ENCODE measurements around the gene NPFF. TPM values are rescaled to one million over a fixed set of nuclear protein-coding genes. Genes with fewer than 3 reads are reported as not detected.

Gene NPFF
- total RNA-seq, 1 donor = not detected

GRCh38 chr12:53474819-53475218, 32.5 kb downstream of the NPFF start:
- TF ChIP-seq CTCF (IDR thresholded peaks at IDR 0.05; ENCODE audit: extremely low read depth, low read depth, low read length) = no peak
- no peaks in the 10 kb centered on the region for H3K27me3 ChIP-seq (ENCODE audit: insufficient read depth, low read length)
- peak overlapping the region; percentile 65 for H3K27ac ChIP-seq (ENCODE audit: low read depth, low read length)
- H2AFZ ChIP-seq (ENCODE audit: low read length) = no peak overlapping the region
- H4K20me1 ChIP-seq (ENCODE audit: insufficient read depth, low read length) = peaks cover 84% of the 10 kb centered on the region
- peaks cover 83% of the 10 kb centered on the region for H3K79me2 ChIP-seq (ENCODE audit: insufficient read depth, low read length)
- H3K4me1 ChIP-seq (ENCODE audit: insufficient read depth, low read length) = peaks cover 71% of the 10 kb centered on the region
- DNase-seq (ENCODE audit: insufficient read length, low spot score, missing footprints) = no peak
- no peak overlapping the region for H3K4me2 ChIP-seq (ENCODE audit: insufficient read depth, low read length)
- no peaks in the 10 kb centered on the region for H3K9me3 ChIP-seq (ENCODE audit: low read depth, low read length)
- peaks cover 93% of the 10 kb centered on the region for H3K36me3 ChIP-seq (ENCODE audit: insufficient read depth, low read length)
- no peak overlapping the region for H3K4me3 ChIP-seq (ENCODE audit: insufficient read depth, low read length)

GRCh38 chr12:53474077-53474476, 33.2 kb downstream of the NPFF start:
- H3K4me3 ChIP-seq (ENCODE audit: insufficient read depth, low read length) = no peak overlapping the region
- no peaks in the 10 kb centered on the region for H3K9me3 ChIP-seq (ENCODE audit: low read depth, low read length)
- peak overlapping the region; percentile 65 for H3K27ac ChIP-seq (ENCODE audit: low read depth, low read length)
- DNase-seq (ENCODE audit: insufficient read length, low spot score, missing footprints) = no peak
- no peaks in the 10 kb centered on the region for H3K27me3 ChIP-seq (ENCODE audit: insufficient read depth, low read length)
- H3K4me2 ChIP-seq (ENCODE audit: insufficient read depth, low read length) = no peak overlapping the region
- H3K36me3 ChIP-seq (ENCODE audit: insufficient read depth, low read length) = peaks cover 93% of the 10 kb centered on the region
- peaks cover 64% of the 10 kb centered on the region for H3K4me1 ChIP-seq (ENCODE audit: insufficient read depth, low read length)
- H3K79me2 ChIP-seq (ENCODE audit: insufficient read depth, low read length) = peaks cover 87% of the 10 kb centered on the region
- no peak overlapping the region for H2AFZ ChIP-seq (ENCODE audit: low read length)
- TF ChIP-seq CTCF (IDR thresholded peaks at IDR 0.05; ENCODE audit: extremely low read depth, low read depth, low read length) = no peak
- H4K20me1 ChIP-seq (ENCODE audit: insufficient read depth, low read length) = peaks cover 79% of the 10 kb centered on the region

- no peak overlapping the region for H3K27ac ChIP-seq (ENCODE audit: low read depth, low read length)
- no peaks in the 10 kb centered on the region for H3K9me3 ChIP-seq (ENCODE audit: low read depth, low read length)
- DNase-seq (ENCODE audit: insufficient read length, low spot score, missing footprints) = no peak
- no peak overlapping the region for H3K4me2 ChIP-seq (ENCODE audit: insufficient read depth, low read length)
- no peaks in the 10 kb centered on the region for H3K27me3 ChIP-seq (ENCODE audit: insufficient read depth, low read length)
- H3K4me3 ChIP-seq (ENCODE audit: insufficient read depth, low read length) = no peak overlapping the region
- TF ChIP-seq CTCF (IDR thresholded peaks at IDR 0.05; ENCODE audit: extremely low read depth, low read depth, low read length) = no peak
- no peak overlapping the region for H2AFZ ChIP-seq (ENCODE audit: low read length)
- peaks cover 47% of the 10 kb centered on the region for H3K4me1 ChIP-seq (ENCODE audit: insufficient read depth, low read length)
- peaks cover 95% of the 10 kb centered on the region for H3K36me3 ChIP-seq (ENCODE audit: insufficient read depth, low read length)
- H4K20me1 ChIP-seq (ENCODE audit: insufficient read depth, low read length) = peaks cover 68% of the 10 kb centered on the region
- H3K79me2 ChIP-seq (ENCODE audit: insufficient read depth, low read length) = peaks cover 88% of the 10 kb centered on the region
These were observed 35.2 kb downstream of the NPFF start for GRCh38 chr12:53472056-53472582.

GRCh38 chr12:53468282-53468681, 39.0 kb downstream of the NPFF start:
- no peak for DNase-seq (ENCODE audit: insufficient read length, low spot score, missing footprints)
- Histone ChIP-seq H3K9me3 (ENCODE audit: low read depth, low read length) (no peaks in the 10 kb centered on the region), H2AFZ (ENCODE audit: low read length) (no peak overlapping the region), H3K27me3 (ENCODE audit: insufficient read depth, low read length) (no peaks in the 10 kb centered on the region), H4K20me1 (ENCODE audit: insufficient read depth, low read length) (peaks cover 56% of the 10 kb centered on the region), H3K27ac (ENCODE audit: low read depth, low read length) (no peak overlapping the region), H3K4me1 (ENCODE audit: insufficient read depth, low read length) (peaks cover 16% of the 10 kb centered on the region), H3K4me3 (ENCODE audit: insufficient read depth, low read length) (no peak overlapping the region), H3K79me2 (ENCODE audit: insufficient read depth, low read length) (peaks cover 87% of the 10 kb centered on the region), H3K36me3 (ENCODE audit: insufficient read depth, low read length) (peaks cover 94% of the 10 kb centered on the region), H3K4me2 (ENCODE audit: insufficient read depth, low read length) (no peak overlapping the region)
- TF ChIP-seq CTCF (IDR thresholded peaks at IDR 0.05; ENCODE audit: extremely low read depth, low read depth, low read length) = no peak
